ENCODE data around the gene DMTF1. TPM values are rescaled to one million over a fixed set of nuclear protein-coding genes. Genes with fewer than 3 reads are reported as not detected.

The DMTF1 gene
- total RNA-seq, 2 experiments from 2014 or later, result 111 to 197 TPM

GRCh38 chr7:87206361-87206760 is 54.1 kb downstream of the DMTF1 start:
- BruUV-seq (replicated peaks), result no TSS peak
- Histone ChIP-seq H3K27ac (ENCODE audit: low read depth, low read length, poor library complexity, severe bottlenecking) (no peak overlapping the region), H3K9me2 (ENCODE audit: insufficient read depth, low read length) (no peaks in the 10 kb centered on the region), H3K36me3 (ENCODE audit: insufficient read depth, low read length) (peaks cover 99% of the 10 kb centered on the region), H2AFZ (ENCODE audit: low read length) (no peak overlapping the region), H3K4me1 (ENCODE audit: insufficient read depth, low read length, poor library complexity, severe bottlenecking) (no peaks in the 10 kb centered on the region), H3K4me2 (ENCODE audit: low read length) (no peak overlapping the region), H3K79me2 (ENCODE audit: insufficient read depth, low read depth, low read length) (peaks cover 98% of the 10 kb centered on the region), H3K4me3 (ENCODE audit: low read depth, low read length, poor library complexity, severe bottlenecking) (no peak overlapping the region), H4K20me1 (ENCODE audit: insufficient read depth, low read length) (peaks cover 5% of the 10 kb centered on the region; the same call in 1 of the 2 replicates), H3K9me3 (ENCODE audit: low read length) (peaks cover 40% of the 10 kb centered on the region)
- ChIA-PET POLR2A (interaction anchor here (0.6 to 1.5 kb wide), 2 partner anchors 15 to 242 kb away, joined by 3 to 5 read pairs; no protein-coding TSS in a partner anchor), CTCF (ENCODE audit: unreplicated experiment) (no interaction called here)
- intact Hi-C loops (cut with micrococcal nuclease; ENCODE audit: unreplicated experiment), result no loop called here
- TF ChIP-seq EZH2phosphoT487 (IDR thresholded peaks at IDR 0.05; ENCODE audit: borderline replicate concordance, low read depth, low read length) (no peak), CTCF (conservative IDR thresholded peaks at IDR 0.05; ENCODE audit: low read length) (no peak)
- no peak for DNase-seq (ENCODE audit: low spot score)

- Histone ChIP-seq H3K4me1 (ENCODE audit: insufficient read depth, low read length, poor library complexity, severe bottlenecking) (peaks cover 29% of the 10 kb centered on the region), H4K20me1 (ENCODE audit: insufficient read depth, low read length) (peaks cover 31% of the 10 kb centered on the region), H3K9me2 (ENCODE audit: insufficient read depth, low read length) (no peaks in the 10 kb centered on the region), H3K4me3 (ENCODE audit: low read depth, low read length, poor library complexity, severe bottlenecking) (no peak overlapping the region), H3K27ac (ENCODE audit: low read depth, low read length, poor library complexity, severe bottlenecking) (no peak overlapping the region), H3K4me2 (ENCODE audit: low read length) (no peak overlapping the region), H3K36me3 (ENCODE audit: insufficient read depth, low read length) (peaks cover 99% of the 10 kb centered on the region), H2AFZ (ENCODE audit: low read length) (no peak overlapping the region), H3K79me2 (ENCODE audit: insufficient read depth, low read depth, low read length) (peaks cover 98% of the 10 kb centered on the region), H3K9me3 (ENCODE audit: low read length) (peaks cover 34% of the 10 kb centered on the region)
- TF ChIP-seq CTCF (conservative IDR thresholded peaks at IDR 0.05; ENCODE audit: low read length) (no peak), EZH2phosphoT487 (IDR thresholded peaks at IDR 0.05; ENCODE audit: borderline replicate concordance, low read depth, low read length) (no peak)
- BruUV-seq (replicated peaks), result no TSS peak
- ChIA-PET POLR2A (interaction anchor here (0.6 kb wide), 1 partner anchor 12 kb away, joined by 3 read pairs; no protein-coding TSS in a partner anchor), CTCF (ENCODE audit: unreplicated experiment) (no interaction called here)
- DNase-seq (ENCODE audit: low spot score), result no peak
- intact Hi-C loops (cut with micrococcal nuclease; ENCODE audit: unreplicated experiment), result no loop called here
These were observed 57.2 kb downstream of the DMTF1 start for GRCh38 chr7:87209295-87209924.

GRCh38 chr7:87210506-87210905 is 58.3 kb downstream of the DMTF1 start:
- no TSS peak for BruUV-seq (replicated peaks)
- CTCF ChIA-PET (ENCODE audit: unreplicated experiment), result no interaction called here

More at GRCh38 chr7:87210506-87210905, 58.3 kb downstream of the DMTF1 start:
- Histone ChIP-seq H3K9me3 (ENCODE audit: low read length) (peaks cover 23% of the 10 kb centered on the region), H3K9me2 (ENCODE audit: insufficient read depth, low read length) (no peaks in the 10 kb centered on the region), H3K27ac (ENCODE audit: low read depth, low read length, poor library complexity, severe bottlenecking) (no peak overlapping the region), H3K4me1 (ENCODE audit: insufficient read depth, low read length, poor library complexity, severe bottlenecking) (peaks cover 40% of the 10 kb centered on the region), H3K36me3 (ENCODE audit: insufficient read depth, low read length) (peaks cover 97% of the 10 kb centered on the region), H3K4me2 (ENCODE audit: low read length) (no peak overlapping the region), H2AFZ (ENCODE audit: low read length) (no peak overlapping the region), H4K20me1 (ENCODE audit: insufficient read depth, low read length) (peaks cover 33% of the 10 kb centered on the region), H3K4me3 (ENCODE audit: low read depth, low read length, poor library complexity, severe bottlenecking) (no peak overlapping the region), H3K79me2 (ENCODE audit: insufficient read depth, low read depth, low read length) (peaks cover 98% of the 10 kb centered on the region)
- DNase-seq (ENCODE audit: low spot score), result no peak
- intact Hi-C loops (cut with micrococcal nuclease; ENCODE audit: unreplicated experiment), result no loop called here
- TF ChIP-seq CTCF (conservative IDR thresholded peaks at IDR 0.05; ENCODE audit: low read length), result no peak
- no peak for TF ChIP-seq EZH2phosphoT487 (IDR thresholded peaks at IDR 0.05; ENCODE audit: borderline replicate concordance, low read depth, low read length)
- POLR2A ChIA-PET, result interaction anchor here (0.9 to 5.1 kb wide), 3 partner anchors 10 to 26 kb away, joined by 3 to 36 read pairs (median 4); no protein-coding TSS in a partner anchor
